Endothelial cell (in vitro differentiated cells): ENCODE data around the gene AUTS2. TPM values are rescaled to one million over a fixed set of nuclear protein-coding genes. Genes with fewer than 3 reads are reported as not detected.

Source experiments
- DNase-seq: peaks from one replicate; pipeline ENCODE4 v3.0.0; 2021; ENCODE audit warnings: low spot score
- H3K27ac Mint-ChIP-seq: one replicate; pipeline ENCODE4 v1.8.0; 2021; ENCODE audit warnings: mixed read lengths, inconsistent platforms; ENCODE audit not compliant: unreplicated experiment
- H3K27me3 Mint-ChIP-seq: one replicate; pipeline ENCODE4 v1.8.0; 2021; ENCODE audit warnings: mild to moderate bottlenecking, moderate library complexity, mixed read lengths, inconsistent platforms; ENCODE audit not compliant: unreplicated experiment
- H3K36me3 Mint-ChIP-seq: one replicate; pipeline ENCODE4 v1.8.0; 2021; ENCODE audit warnings: mild to moderate bottlenecking, low read depth, mixed read lengths, inconsistent platforms; ENCODE audit not compliant: unreplicated experiment
- H3K4me1 Mint-ChIP-seq: one replicate; pipeline ENCODE4 v1.8.0; 2021; ENCODE audit warnings: mild to moderate bottlenecking, mixed read lengths, inconsistent platforms; ENCODE audit not compliant: unreplicated experiment
- H3K4me3 Mint-ChIP-seq: one replicate; pipeline ENCODE4 v1.8.0; 2021; ENCODE audit warnings: mild to moderate bottlenecking, mixed read lengths, inconsistent platforms; ENCODE audit not compliant: unreplicated experiment
- H3K9me3 Mint-ChIP-seq: one replicate; pipeline ENCODE4 v1.8.0; 2021; ENCODE audit warnings: mixed read lengths, inconsistent platforms; ENCODE audit not compliant: unreplicated experiment
- total RNA-seq: library from RNA; stranded (reverse); fragmentation: NEBNext Ultra II Directional; extraction: Animal tissue kit (Norgen Biotek cat#: 25700); gene quantifications from one replicate; pipeline ENCODE4 v1.2.1, GENCODE V29; 2021; ENCODE audit not compliant: unreplicated experiment
- TF ChIP-seq, protein P1 (sequence below): fragments of 200-600 bp; sonication (generic); IDR thresholded peaks from one replicate; pipeline ENCODE4 v1.5.0; 2021; ENCODE audit warnings: antibody characterized with exemption; ENCODE audit not compliant: unreplicated experiment

The AUTS2 gene
- total RNA-seq, 1 donor from 2014 or later, result 103 TPM

DNA sequence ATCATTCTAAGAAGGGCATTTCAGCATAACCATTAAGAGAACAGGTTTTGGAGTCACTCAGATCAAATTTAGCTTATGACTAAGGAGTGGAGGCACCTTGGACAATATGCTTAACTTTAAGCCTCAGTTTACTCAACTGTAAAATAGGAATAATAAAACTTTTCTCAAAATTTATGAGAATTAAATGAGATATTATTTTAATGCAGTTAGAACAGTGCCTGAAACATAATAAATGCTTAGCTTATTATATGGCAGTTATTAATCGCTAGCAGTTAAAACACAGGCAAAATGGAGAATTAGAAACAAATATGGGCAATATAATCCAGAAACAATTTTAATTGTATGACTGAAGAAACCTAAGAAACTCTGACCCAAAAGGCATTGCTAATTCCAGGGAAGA lies 2.9 kb upstream of the AUTS2 start:
- Mint-ChIP-seq H3K4me3 (no peak overlapping the region), H3K27ac (no peak overlapping the region), H3K4me1 (peaks cover 7% of the 10 kb centered on the region), H3K9me3 (no peaks in the 10 kb centered on the region), H3K36me3 (peaks cover 9% of the 10 kb centered on the region), H3K27me3 (peaks cover 12% of the 10 kb centered on the region)
- no peak for DNase-seq
- TF ChIP-seq, protein P1, sequence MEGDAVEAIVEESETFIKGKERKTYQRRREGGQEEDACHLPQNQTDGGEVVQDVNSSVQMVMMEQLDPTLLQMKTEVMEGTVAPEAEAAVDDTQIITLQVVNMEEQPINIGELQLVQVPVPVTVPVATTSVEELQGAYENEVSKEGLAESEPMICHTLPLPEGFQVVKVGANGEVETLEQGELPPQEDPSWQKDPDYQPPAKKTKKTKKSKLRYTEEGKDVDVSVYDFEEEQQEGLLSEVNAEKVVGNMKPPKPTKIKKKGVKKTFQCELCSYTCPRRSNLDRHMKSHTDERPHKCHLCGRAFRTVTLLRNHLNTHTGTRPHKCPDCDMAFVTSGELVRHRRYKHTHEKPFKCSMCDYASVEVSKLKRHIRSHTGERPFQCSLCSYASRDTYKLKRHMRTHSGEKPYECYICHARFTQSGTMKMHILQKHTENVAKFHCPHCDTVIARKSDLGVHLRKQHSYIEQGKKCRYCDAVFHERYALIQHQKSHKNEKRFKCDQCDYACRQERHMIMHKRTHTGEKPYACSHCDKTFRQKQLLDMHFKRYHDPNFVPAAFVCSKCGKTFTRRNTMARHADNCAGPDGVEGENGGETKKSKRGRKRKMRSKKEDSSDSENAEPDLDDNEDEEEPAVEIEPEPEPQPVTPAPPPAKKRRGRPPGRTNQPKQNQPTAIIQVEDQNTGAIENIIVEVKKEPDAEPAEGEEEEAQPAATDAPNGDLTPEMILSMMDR, result no peak

DNA sequence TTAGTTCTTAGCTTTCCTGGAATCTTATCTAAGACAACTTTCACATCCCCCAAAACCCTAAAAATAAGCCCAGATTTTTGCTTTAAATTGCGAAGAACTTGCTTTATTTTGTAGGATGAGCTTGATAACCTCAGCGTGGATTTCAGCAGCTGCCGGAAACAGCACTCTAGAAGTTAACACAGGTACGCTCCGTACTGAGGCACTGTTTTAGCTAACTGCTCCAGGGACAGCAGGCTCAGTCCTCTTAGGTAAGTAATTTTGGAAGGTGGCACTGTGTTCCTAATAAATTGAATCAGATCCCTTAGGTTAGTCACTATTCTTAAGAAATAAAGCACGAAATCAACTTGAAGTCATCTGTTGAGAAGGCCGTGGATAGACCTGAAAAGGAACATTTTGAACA lies 2.2 kb upstream of the AUTS2 start:
- Mint-ChIP-seq H3K9me3 (no peaks in the 10 kb centered on the region), H3K4me3 (no peak overlapping the region), H3K27me3 (peaks cover 11% of the 10 kb centered on the region), H3K36me3 (peaks cover 4% of the 10 kb centered on the region), H3K4me1 (peaks cover 11% of the 10 kb centered on the region), H3K27ac (no peak overlapping the region)
- no peak for DNase-seq
- TF ChIP-seq, protein P1, result no peak

DNA sequence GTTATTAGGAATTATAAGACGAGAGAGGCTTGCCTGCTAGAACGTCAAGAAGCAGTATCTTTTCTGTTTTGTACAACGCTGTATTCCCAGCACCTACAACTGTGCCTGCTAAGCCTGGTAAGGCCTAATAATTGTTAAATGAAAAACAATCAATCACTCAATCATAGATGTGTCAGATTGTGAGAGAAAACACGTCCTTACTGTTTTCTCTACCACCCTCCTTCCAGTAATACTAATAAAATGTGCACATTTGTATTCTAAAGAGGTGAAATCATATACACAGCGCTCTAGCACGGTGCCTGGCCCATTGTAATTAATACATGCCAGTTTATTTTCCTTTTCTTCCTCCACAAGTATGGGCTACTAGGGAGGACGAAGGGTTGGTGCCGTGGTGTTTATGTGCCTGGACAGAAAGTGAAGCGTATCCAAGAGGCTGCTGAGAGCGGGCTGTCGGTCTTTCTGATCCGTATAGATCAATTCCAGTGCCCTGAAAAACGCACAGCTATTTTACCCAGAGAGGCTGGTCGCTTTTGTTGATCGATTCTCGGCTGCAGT lies 1.5 kb upstream of the AUTS2 start:
- peaks cover 11% of the 10 kb centered on the region for H3K27me3 Mint-ChIP-seq
- TF ChIP-seq, protein P1, result no peak
- peak overlapping the region; percentile 30 for H3K27ac Mint-ChIP-seq
- peak; percentile 10 for DNase-seq
- no peaks in the 10 kb centered on the region for H3K9me3 Mint-ChIP-seq
- H3K4me3 Mint-ChIP-seq, result peak overlapping the region; percentile 91
- H3K36me3 Mint-ChIP-seq, result peaks cover 4% of the 10 kb centered on the region
- H3K4me1 Mint-ChIP-seq, result peaks cover 11% of the 10 kb centered on the region

GRCh38 chr7:69597278-69598076 lies 798 bp upstream of the AUTS2 start:
- H3K9me3 Mint-ChIP-seq, result no peaks in the 10 kb centered on the region
- H3K27me3 Mint-ChIP-seq, result peaks cover 11% of the 10 kb centered on the region
- H3K4me1 Mint-ChIP-seq, result peaks cover 11% of the 10 kb centered on the region
- peak; percentile 51 for DNase-seq
- peak overlapping the region; percentile 91 for H3K4me3 Mint-ChIP-seq
- H3K27ac Mint-ChIP-seq, result no peak overlapping the region
- peaks cover 4% of the 10 kb centered on the region for H3K36me3 Mint-ChIP-seq
- TF ChIP-seq, protein P1, result no peak
